Vagina (tissue), 2 donors: Measurements from ENCODE around the gene ENAH.

ENCODE experiments used
- POLR2A ChIP-seq, 2 donors: fragments of 450-650 bp; IDR thresholded peaks; one replicate each; pipeline ENCODE4 v1.6.1; 2017; ENCODE audit warnings: antibody characterized with exemption in 2 of 2, mild to moderate bottlenecking in 2 of 2, moderate library complexity in 2 of 2
- TF ChIP-seq, protein P1 (sequence below), 3 experiments: fragments of 450-650 bp in 2 of 3; fragments of 200-600 bp in 1 of 3; sonication (generic) in 1 of 3; IDR thresholded peaks; one replicate each; pipeline ENCODE4 v1.5.1; 2017 to 2019; ENCODE audit warnings: antibody characterized with exemption in 3 of 3, mild to moderate bottlenecking in 2 of 3, moderate library complexity in 2 of 3

DNA sequence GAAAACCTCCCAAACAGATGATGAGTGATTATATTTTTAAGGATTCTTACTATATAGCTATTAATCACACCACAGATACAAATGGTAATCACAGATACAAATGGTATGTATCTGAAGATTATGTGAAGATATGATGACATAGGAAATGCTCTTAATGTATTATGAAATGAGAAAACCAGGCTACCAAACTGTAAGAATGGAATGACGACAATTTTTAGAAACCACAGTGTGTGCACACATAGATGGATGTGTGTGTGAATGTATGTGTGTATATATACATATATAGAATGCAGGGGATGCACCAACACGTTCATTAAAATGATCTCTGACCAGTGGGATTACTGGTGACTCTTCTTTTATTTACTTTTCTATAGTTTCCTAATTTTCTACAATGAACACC, 21.5 kb upstream of the ENAH start:
- TF ChIP-seq, protein P1, sequence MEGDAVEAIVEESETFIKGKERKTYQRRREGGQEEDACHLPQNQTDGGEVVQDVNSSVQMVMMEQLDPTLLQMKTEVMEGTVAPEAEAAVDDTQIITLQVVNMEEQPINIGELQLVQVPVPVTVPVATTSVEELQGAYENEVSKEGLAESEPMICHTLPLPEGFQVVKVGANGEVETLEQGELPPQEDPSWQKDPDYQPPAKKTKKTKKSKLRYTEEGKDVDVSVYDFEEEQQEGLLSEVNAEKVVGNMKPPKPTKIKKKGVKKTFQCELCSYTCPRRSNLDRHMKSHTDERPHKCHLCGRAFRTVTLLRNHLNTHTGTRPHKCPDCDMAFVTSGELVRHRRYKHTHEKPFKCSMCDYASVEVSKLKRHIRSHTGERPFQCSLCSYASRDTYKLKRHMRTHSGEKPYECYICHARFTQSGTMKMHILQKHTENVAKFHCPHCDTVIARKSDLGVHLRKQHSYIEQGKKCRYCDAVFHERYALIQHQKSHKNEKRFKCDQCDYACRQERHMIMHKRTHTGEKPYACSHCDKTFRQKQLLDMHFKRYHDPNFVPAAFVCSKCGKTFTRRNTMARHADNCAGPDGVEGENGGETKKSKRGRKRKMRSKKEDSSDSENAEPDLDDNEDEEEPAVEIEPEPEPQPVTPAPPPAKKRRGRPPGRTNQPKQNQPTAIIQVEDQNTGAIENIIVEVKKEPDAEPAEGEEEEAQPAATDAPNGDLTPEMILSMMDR (IDR thresholded peaks at IDR 0.05) = no peak
- TF ChIP-seq POLR2A (IDR thresholded peaks at IDR 0.05) = no peak
